IPS DF 19.7 (cell line): ENCODE data around the gene NSD2.

Source experiments
- DNase-seq: peaks from one replicate; pipeline ENCODE4 v3.0.0-alpha.2; 2013; ENCODE audit warnings: low read depth, low spot score

Gene NSD2

DNA sequence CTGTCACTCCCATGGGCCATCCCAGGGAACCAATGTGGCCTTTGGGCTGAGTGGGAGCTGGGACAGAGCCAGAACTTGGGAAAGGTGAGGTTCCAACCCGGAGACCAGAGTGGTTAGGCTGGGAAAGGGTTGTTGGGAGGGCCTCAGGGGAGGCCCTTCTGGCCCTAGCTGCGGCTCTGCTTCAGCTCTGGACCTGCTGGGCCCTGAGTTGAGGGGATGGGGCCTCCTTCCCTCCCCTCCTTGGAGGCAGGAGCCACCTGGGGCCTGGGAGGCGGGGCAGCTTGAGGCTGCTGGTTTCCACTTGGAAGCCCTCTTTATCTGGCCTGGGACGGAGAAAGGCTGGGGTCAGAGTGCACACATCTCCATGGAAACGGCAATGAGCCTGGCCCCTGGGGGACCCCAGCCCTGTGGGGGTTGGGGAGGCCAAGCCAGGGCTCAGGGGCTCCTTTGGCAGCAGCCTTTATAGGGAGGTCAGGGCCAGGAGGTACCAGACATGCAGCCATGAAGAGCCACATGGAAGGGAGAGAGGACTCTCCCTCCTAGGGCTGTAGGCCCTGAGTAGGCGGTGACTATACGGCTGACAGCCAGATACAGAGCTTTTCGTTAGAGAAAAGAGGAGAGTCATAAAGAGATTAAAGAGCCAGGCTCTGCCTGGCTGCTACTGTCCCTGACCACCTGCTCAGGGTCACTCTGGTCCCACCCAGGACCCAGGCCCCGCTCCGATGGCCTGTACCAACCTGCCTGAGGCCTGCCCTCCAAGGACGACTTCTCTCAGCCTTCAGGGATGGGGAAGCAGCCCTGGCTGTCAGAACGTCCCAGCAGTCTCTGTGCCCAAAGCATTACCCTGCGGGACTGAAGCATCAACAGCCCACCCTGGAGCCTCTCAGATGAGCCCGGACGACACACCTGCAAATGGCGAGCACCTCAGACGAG is 6.9 kb upstream of the NSD2 start:
- no peak for DNase-seq

DNA sequence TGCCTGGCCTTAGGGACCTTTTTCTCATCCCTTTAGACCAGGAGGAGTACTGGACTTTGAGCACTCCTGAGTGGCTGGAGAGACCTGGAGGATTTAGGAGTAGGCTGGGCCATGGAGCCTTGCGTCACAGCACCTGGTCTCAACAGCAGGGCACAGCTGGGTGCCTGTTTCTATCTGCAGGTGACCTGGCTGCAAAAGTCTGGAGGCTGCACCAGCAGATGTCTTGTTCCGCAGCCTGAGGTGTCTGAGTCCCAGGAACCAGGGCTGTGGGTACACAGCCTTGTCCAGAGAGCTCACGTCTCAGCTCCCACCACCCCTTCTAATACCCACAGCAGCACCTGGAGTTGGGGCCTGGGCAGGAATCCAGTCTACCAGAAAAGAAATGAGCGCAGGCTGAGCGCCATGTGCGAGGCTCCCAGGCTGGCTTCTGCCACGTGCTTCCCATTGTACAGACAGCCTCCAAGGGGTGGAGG is 5.0 kb upstream of the NSD2 start:
- DNase-seq: no peak

DNA sequence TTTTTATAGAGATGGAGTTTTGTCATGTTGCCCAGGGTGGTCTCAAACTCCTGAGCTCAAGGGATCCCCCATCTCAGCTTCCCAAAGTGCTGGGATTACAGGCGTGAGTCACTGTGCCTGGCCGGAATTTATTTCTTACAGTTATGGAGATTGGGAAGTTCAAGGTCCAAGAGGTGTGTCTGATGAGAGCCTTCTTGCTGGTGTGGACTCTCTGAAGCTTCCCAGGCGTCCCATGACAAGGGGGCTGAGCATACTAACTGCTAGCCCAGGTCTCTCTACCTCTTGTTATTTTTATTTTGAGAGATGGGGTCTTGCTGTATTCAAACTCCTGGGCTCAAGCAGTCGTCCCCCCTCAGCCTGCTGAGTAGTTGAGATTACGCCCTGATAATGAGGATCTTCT is 2.9 kb upstream of the NSD2 start:
- no peak for DNase-seq

DNA sequence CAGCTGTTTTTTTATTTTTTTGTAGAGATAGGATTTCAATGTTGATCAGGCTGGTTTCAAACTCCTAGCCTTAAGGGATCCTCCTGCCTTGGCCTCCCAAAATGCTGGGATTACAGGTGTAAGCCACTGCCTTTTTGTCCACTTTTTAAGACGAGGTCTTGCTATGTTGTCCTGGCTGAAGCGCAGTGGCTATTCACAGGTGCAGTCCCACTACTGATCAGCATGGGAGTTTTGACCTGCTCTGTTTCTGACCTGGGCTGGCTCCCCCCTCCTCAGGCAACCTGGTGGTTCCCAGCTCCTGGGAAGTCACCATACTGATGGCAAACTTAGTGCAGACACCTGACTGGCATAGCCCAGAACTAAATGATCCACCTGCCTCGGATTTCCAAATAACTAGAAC is 2.3 kb upstream of the NSD2 start:
- DNase-seq: no peak

DNA sequence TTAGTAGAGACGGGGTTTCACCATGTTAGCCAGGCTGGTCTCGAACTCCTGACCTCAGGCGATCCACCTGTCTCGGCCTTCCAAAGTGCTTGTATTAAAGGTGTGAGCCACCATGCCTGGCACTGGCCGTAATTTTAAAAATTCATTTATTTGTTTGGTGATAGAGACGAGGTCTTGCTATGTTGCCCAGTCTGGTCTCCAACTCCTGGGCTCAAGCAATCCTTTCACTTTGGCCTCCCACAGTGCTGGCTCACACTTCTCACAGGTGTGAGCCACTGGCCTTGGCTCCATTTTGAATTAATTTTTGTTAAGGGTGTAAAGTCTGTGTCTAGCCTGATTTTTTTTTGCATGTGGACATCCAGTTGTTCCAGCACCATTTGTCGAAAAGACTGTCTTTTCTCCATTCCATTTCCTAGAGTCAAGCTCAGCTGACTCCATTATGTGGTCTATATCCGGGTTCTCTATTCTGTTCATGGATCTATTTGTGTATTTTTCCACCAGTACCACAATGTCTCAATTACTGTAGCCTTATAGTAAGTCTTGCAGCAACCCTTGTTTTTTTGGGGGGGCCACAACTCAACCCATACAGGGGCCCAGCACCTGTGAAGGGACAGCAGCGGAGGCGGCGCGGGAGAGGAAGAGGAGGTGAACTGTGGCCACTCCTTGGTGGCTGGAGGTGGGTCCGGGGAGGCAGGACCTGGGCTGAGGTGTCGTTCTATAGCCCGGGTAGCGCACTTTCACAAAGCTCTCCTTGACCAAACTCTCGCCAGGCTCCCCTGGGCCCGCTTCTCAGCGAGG is 1.5 kb upstream of the NSD2 start:
- no peak for DNase-seq

DNA sequence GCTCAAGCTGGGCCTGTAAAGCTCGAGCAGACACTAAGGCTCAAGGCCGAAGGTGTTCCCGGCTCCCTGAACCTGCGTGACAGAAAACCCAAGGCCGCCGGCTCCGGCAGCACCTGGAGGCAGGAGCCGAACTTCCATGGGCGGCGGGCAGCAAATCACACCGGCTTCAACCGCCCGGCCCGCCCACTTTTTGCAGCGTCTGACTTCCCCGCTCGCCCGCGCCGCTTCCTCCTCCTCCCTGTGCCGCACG is 940 bp upstream of the NSD2 start:
- DNase-seq: no peak

DNA sequence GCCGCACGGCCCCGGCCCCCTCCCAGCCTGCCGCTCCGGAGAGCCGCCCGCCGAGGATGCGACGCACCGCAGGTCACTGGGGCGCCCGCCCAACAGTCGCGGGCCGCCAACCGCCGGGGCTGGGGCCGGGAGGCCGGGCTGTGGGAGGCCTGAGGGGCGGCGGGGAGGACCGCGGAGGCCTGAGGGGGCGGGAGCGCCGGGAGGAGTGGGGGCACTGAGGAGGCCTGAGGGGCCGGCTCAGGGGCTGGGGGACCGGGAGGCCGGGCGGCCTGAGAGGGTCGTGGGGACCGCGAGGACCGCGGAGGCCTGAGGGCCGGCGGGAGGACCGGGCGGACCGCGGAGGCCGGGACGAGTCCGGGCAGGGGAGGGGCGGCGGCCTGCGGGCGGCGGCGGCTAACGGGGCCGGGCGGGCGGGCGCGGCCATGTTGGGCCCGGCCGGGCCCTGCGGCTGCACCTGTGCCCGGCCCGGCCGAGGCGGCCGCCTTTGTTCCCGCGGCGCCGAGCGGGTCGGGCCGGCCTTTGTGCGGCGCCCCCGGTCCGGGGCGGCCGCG is 353 bp downstream of the NSD2 start:
- no peak for DNase-seq

DNA sequence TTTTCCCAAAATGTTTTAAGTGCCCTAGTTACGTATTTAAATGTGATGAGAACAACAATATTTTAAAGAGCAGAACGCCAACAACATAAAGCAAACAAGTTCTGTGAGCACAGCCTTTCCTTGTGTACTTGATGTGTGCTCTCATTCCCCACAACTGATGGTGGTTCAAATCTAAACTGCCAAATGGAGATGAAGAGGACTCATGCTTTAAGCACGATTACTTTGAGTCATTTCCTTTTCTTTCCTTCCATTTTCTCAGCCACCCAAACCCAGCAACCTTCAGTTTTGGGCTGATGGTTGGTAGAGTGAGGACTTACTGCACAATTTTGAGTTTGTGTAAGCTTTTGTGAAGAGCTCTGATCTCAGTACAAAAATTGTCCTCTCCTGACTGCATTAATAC is 1.7 kb downstream of the NSD2 start:
- DNase-seq: no peak

DNA sequence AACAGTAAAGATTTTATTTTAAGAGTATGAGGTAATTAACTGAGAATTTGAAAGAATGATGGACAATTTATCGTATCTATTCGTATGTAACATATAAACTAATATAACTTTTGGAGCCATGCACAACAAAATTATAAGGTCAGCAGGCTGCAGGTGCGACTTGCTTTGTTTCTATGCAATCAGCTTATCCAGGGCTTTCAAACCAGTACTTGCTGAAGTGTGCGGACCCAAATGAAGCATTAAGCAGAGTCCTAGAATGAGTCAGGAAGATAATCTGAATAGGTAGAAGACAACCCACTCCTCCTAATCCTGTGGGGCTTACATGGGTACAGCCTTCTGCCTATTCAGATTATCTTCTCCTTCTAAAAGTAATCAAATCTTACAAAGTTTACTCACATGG is 2.1 kb downstream of the NSD2 start:
- DNase-seq: no peak

DNA sequence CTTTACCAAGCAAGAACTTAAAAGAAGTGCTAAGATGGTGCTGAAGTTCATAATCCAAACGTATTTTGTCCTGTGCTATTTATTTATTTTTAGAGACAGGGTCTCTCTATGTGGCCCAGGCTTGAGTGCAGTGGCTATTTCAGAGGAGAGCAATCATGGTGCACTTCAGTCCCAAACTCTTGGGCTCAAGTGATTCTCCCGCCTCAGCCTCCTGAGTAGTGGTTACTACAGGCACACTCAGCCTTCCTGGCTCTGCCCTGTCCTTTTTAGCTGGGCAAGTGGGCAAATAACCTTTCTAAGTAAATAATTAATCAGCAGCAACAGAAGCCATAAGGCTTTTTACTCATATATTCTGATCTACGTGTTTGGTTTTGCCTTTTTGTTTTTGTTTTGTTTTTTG is 2.6 kb downstream of the NSD2 start:
- DNase-seq: no peak

DNA sequence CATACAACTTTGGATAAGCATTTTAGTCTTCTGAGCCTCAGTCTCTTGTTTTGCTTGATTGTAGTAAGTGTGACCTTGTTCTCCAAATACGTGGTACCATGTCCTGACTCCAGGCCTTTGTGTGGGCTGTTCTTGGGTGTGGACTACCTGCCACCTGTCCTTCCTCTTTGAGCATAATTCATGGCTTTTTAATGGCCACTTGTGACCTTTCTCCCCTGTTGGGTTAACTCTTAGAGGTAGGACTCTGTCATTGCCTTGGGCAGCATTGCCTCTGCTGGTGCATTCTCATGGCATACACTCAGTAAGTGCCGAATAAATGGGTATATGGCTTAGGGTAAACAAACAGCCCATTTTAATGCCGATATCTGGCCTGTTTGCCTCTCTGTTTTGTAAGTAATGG is 3.0 kb downstream of the NSD2 start:
- no peak for DNase-seq

DNA sequence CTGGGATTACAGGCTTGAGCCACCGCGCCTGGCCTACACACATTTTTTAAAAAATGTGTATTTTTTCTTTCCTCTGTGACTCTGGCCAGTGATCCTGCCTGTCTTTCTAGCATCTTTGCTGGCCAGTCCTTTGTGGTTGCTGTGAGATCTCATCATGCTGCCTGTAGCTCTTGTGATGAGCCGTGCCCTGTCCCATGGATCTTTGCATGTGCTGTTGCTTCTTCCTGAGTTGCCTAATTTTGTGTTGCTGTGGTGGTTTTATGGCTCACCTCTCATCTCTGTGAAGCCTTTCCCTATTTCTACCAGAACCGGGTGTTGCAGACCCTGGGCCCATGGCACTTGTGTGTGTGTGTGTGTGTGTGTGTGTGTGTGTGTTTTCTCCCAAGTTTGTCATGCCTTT is 8.3 kb downstream of the NSD2 start:
- no peak for DNase-seq

DNA sequence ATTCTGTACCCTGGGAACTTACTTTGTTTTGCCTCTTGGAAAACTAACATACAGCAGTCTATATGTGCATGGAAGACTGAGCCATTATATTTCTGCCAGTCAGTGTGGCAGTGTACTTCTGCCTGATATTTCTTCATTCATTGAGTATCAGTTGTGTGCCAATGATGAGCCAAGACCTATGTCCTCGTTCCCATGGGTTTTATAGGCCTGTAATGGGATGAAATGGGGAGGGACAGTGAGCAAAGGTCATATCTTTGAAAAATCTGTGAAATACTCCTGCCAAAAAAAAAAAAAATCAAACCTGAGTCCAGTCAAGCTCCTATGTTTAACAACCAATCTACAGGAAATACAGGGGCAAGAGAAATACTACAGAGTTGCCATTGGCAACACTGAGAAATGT is 9.1 kb downstream of the NSD2 start:
- DNase-seq: no peak

DNA sequence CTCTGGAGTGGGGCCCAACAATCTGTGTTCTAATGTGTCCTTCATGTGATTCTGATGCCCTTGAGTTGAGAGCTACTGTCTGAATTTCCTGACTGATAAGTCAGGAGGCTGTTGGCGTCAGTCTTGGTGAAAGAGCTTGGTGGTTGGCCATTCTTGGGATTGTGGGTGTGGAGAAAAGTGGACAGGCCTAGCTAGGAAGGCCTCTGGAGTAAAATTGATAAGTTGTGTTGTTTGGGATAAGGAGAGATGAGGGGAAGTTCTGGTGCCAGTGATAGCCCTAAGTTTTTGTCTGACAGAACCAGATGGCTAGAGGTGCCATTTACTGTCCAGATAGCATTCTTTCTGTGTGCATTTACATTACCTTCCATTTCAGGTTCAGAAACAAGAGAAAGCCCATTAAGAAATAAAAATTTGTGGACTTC is 11.7 kb downstream of the NSD2 start:
- DNase-seq: no peak

DNA sequence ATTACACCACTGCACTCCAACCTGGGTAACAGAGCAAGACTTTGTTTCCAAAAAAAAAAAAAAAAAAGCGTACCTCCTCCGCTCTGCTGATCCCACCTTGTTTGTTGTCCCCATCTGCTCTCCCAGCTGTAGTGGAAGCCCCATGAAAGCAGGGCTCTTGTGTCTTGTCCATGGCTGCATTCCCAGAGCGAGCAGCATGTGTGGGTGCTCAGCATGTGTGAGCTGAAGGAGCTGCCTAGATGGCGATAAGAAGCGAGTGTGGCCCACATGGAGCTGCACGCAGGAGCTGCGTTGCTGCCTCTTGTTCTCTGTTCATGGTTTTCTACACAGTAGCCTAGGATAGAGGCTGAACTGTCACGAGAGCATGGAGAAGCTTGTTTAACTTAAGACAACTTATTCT is 12.4 kb downstream of the NSD2 start:
- no peak for DNase-seq

DNA sequence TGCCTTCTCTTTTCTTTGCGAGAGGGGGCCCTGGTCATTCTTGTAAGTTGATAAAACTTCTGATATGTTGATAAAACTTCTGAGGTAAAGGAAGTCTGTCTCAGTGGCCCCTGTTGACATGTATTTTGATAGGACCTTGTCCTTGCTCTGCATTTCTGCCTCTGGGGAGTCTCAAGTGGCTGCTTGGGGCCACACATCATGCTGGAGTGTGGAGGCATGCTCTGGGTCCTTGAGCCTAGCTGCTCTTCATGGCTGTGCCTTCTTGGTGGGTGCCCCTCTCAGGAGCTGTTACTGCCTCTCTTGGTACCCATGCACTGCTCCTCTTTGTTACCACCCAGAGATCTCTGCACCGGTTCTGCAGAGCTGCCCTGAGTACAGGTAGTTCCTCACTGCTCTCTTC is 14.2 kb downstream of the NSD2 start:
- no peak for DNase-seq

DNA sequence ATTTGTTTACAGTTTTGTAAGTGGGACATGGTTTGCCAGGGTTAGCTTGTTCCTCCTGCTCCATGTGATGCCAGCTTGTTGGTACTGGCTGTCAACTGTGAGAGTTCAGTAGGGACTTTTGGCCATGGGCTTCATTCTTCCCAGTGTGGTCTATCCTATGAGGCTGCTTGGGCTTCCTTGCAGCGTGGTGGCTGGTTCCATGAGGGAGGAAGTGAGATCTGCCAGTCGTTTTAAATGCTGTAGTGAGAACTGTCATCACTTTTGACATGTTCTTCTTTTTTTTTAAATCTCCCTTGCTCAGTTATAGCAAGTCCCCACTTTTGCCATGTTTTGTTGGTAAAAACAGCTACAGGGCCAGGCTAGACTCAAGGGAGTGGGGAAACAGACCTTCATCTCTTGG is 15.9 kb downstream of the NSD2 start:
- no peak for DNase-seq

DNA sequence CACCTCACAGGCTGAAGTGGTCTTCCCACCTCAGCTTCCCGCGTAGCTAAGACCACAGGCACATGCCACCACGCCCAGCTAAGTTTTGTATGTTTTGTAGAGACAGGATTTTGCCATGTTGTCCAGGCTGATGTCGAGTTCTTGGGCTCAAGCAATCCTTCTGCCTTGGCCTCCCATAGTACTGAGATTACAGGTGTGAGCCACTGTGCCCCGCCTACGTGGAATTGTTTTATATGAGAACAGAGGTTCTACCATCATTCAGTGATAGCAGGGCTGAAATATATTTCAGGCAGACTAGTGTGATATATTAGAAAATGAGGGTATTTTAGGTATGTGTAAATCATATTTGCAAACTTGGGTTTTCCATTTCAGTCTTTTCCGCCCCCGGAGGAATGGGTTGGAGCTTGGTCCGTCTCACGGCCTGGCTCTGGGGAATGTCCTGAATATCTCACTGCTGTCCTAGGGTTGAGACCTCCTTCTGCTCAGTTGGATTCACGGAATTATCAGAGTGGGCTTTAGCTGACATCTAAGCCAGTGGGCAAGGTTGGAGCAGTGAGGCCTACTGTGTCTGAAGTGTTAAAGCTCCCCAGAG is 19.9 kb downstream of the NSD2 start:
- no peak for DNase-seq

DNA sequence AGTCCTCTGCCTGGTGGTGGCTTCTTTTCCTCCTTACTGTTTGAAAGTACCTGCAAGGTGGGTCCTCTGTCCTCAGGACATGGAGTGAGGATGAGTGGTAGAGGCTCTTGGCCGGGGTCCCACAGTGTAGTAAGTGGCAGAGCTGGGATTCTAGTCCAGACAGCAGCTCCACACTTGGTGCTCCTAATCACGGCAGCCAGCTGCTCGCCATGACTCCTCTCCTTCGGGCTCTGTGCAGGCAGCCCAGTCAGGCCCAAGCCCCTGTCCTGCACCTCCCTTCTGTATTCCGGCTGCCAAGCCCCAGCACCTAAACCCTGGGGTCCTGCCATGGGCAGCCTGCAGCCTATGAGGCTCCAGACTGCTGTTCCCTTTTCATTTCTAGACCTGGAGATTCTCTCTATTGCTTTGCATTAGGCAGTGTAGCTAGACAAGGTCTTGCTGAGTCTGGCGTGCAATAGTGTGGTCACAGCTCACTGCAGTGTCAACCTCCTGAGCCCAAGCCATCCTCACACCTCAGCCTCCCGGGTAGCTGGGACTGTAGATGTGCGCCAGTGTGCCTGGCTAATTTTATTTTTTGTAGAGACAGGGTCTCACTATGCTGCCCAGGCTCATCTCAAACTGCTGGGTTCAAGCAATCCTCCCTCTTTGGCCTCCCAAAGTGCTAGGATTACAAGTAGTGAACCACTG is 24.9 kb downstream of the NSD2 start:
- DNase-seq: no peak

DNA sequence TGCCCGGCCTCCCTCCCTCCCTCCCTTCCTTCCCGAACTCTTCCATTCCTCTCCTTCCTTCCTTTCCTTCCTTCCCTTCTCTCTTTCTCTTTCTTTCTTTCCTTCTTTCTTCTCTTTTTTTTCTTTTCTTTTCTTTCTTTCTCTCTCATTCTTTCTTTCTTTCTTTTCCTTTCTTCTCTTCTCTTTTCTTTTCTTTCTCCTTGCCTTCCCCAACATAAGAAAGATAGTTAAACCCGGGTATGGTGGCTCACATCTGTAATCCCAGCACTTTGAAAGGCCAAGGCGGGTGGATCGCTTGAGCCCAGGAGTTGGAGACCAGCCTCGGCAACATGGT is 25.4 kb downstream of the NSD2 start:
- DNase-seq: no peak

DNA sequence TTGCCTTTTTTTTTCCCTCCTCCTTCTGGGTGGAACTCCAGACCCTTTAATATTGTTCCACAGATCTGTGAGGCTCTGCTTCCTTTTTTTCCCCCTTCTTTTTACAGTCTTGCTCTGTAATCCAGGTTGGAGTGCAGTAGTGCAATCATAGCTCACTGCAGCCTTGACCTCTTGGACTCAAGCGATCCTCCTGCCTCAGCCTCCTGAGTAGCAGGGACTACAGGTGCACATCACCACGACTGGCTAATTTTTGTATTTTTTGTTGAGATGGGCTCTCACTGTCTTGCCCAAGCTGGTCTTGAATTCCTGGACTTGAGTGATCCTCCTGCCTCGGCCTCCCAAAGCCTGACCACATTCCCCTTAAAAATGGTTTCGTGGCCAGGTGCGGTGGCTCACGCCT is 26.8 kb downstream of the NSD2 start:
- no peak for DNase-seq

DNA sequence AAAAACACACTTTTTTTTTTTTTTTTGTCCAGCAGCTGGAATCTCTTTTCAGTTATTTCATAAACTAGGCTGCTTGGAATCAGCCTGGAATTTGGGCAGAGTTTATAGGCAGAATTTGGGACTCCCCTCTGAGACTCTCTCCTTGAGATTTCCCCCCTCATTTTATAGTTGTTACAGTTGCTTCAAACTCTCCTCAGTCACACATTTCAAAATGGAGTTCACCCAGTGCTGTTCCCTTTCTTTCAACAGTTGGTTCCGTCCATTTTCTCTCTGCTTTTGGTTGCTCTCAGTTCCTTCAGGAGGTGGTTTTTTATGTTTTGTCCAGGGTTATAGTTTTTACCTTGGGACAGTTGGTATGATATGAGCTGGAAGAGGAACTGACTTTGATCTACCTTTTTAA is 27.5 kb downstream of the NSD2 start:
- no peak for DNase-seq
